GM12874 (cell line): ENCODE measurements around the gene MME.

ENCODE experiments used
- TF ChIP-seq, protein P1 (sequence below): IDR thresholded peaks from 2 replicates; pipeline ENCODE4 v1.5.1; 2011; ENCODE audit warnings: low read depth, mild to moderate bottlenecking, control low read depth, low read length, moderate library complexity; ENCODE audit not compliant: insufficient read depth

The MME gene

DNA sequence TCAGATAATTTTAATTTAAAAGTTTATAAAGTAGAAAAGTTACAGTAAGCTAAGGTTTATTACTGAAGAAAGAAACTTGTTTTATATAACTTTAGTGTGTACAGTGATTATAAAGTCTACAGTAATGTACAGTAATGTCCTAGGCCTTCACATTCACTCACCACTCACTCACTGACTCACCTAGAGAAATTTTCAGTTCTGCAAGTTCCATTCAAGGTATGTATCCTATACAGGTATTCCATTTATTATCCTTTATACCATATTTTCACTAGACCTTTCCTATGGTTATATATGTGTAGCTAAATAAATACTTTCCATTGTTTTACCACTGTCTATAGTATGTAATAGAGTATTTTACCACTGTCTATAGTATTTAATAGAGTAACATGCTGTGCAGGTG, 33.2 kb upstream of the MME start:
- TF ChIP-seq, protein P1, sequence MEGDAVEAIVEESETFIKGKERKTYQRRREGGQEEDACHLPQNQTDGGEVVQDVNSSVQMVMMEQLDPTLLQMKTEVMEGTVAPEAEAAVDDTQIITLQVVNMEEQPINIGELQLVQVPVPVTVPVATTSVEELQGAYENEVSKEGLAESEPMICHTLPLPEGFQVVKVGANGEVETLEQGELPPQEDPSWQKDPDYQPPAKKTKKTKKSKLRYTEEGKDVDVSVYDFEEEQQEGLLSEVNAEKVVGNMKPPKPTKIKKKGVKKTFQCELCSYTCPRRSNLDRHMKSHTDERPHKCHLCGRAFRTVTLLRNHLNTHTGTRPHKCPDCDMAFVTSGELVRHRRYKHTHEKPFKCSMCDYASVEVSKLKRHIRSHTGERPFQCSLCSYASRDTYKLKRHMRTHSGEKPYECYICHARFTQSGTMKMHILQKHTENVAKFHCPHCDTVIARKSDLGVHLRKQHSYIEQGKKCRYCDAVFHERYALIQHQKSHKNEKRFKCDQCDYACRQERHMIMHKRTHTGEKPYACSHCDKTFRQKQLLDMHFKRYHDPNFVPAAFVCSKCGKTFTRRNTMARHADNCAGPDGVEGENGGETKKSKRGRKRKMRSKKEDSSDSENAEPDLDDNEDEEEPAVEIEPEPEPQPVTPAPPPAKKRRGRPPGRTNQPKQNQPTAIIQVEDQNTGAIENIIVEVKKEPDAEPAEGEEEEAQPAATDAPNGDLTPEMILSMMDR: no peak

DNA sequence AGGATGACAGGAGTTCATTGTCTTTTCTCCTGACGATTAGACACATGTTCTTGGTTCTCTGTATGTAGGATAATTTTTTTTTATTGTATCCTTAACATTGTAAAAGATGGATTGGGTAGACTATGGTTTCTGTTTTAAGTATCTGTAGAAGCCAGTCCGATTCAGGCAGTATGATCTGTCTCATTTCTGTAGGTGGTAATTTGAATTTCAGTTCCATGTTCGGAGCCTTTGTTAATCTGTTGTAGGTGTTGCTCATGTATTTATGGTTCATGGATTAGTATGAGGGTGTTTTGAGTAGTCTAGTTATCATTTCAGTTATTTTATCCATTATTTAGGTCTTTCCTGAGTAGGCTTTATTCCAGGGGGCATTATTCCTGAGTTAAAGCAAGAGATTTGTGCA, 32.4 kb upstream of the MME start:
- TF ChIP-seq, protein P1: no peak

DNA sequence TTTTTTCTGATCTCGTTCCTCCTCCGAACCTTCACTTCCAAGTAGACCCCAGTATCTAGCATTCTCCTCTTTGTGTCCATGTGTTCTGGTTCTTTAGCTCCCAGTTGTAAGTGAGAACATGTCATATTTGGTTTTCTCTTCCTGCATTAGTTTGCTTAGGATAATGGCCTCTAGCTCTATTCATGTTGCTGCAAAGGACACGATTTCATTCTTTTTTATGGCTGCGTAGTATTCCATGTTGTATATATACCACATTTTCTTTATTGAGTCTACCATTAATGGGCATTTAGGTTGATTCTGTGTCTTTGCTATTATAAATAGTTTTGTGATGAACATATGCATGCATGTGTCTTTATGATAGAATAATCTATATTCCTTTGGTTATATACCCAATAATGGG, 30.2 kb upstream of the MME start:
- TF ChIP-seq, protein P1: no peak

DNA sequence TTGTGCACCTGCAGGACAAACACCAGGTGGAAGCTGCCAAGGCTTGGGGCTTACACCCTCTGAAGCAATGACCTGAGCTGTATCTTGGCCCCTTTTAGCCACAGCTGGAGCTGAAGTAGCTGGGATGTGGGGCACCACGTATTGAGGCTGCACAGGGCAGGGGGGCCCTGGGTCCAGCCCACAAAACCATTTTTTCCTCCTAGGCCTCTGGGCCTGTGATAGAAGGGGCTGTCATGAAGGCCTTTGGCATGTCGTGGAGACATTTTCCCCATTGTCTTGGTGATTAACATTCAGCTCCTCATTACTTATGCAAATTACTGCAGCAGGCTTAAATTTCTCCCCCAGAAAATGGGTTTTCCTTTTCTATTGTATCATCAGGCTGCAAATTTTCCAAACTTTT, 27.6 kb upstream of the MME start:
- TF ChIP-seq, protein P1: no peak

DNA sequence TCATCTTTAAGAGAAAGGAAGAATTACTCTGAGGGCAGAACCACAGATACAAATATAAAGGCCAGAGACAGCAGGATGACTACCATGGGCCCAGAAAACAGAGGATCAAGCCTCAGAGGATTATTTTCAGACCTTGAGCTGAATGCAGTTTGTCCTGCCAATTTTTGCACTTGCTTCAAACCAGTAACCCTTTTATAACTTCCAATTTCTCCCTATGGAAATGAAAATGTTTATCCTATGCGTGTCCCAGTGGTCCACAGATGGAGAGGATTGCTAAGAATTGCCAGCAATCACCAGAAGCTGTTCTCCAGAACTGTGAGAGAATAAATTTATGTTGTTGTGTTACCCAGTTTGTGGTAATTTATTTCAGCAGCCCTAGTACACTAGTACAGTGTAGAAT, 26.4 kb upstream of the MME start:
- TF ChIP-seq, protein P1: no peak

DNA sequence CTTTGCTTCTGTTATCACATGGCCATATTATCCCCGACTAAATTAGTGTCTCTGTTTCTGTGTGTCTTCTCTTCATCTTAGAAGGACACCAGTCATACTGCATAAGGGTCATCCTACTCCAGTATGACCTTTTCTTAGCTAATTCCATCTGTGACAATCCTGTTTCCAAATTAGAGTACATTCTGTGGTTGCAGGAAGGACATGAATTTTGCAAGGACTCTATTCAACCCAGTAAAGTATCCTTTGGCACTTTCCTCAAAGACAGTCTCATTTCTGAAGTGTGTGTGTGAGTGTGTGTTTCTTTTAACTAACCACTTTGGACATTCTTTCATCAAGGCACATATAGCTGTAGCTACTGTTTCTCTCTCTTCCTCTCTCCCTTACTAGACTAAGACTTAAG, 15.2 kb upstream of the MME start:
- TF ChIP-seq, protein P1: no peak

DNA sequence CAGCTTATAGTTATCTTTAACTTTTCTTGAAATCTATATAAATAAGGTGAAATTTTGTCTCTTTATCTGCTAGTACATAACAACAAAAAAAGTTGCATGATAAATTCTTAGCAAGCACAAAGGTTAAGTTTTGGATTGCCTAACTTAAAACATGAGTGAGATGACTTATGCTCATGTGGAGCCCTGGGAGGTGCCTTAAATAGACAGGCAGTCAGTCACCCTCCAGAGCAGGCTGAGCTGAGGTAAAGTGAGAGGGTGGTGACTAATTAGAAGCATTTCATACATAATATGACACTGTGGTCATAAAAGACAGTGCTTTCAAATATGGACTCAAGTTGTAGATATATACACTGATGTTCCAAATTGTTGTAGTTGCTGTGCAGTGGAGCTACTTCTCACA, 14.6 kb upstream of the MME start:
- TF ChIP-seq, protein P1: no peak

DNA sequence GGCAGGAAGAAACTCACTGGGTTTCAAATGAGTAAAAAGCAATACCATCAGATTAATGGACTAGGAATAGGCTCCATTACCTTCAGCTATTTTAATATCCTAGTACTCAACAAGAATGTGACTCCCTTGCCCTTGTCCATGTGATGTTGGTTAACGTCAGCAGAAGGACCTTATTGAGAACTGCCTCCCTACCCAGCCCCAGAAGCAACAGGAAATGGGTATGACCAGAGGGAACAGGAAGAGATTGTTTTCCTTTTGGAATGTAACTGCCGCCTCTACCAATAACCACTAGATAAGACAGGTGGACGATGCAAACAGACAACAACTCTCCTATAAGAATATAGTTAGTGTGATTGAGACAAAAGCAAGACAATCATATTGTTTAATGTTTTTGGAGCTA, 10.4 kb upstream of the MME start:
- TF ChIP-seq, protein P1: no peak
